NB4 (cell line): ENCODE measurements around the gene ADCY5.

Source experiments
- CTCF ChIP-seq: IDR thresholded peaks from one replicate; pipeline ENCODE4 v1.5.1; 2012; ENCODE audit warnings: low read depth, low read length
- POLR2A ChIP-seq: IDR thresholded peaks from 2 replicates; pipeline ENCODE4 v1.6.1; 2011; ENCODE audit warnings: mild to moderate bottlenecking; ENCODE audit not compliant: insufficient read length; ENCODE audit errors: extremely low read depth

- TF ChIP-seq POLR2A (no peak), CTCF (no peak)
Measured at GRCh38 chr3:123412076-123412475, 36.8 kb downstream of the ADCY5 start.
